GM18511 (cell line): ENCODE results near the gene DPEP1.
A peak's percentile ranks its signal among the peaks of the same experiment; 100 is the strongest.
"Not testable (repeated sequence)": the region's sequence is repeated elsewhere in the genome, so short reads cannot be mapped to it uniquely, and the experiment has no call there.

Experiments
- ATAC-seq: cut with Tn5 transposase; IDR thresholded peaks from one replicate; pipeline ENCODE4 v1.9.1; 2021; ENCODE audit warnings: mild to moderate bottlenecking, moderate library complexity; ENCODE audit not compliant: unreplicated experiment

Gene DPEP1

GRCh38 chr16:89645122-89645521 is 31.7 kb downstream of the DPEP1 start:
- no peak for ATAC-seq

DNA sequence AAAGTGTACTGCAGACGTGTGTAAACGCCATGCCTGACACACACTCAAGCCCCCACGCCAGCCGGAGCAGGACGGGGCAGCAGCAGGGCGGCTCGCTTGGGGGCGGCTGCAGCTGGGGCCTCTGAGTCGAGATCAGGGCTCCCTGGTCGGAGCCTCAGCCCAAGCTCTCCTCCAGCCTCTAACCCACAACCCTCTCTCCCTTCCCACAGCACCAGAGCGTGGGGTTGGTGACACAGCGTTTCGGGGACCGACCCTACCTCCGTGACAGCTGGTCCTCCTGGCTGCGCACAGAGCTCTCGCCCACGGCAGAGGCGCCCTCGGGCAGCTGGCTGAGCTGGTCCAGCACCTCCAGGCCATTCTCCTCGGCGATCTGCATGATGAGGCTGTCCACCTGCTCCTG is 32.8 kb downstream of the DPEP1 start:
- no peak for ATAC-seq

GRCh38 chr16:89646906-89647305 is 33.5 kb downstream of the DPEP1 start:
- no peak for ATAC-seq

GRCh38 chr16:89651584-89651983 is 38.1 kb downstream of the DPEP1 start:
- no peak for ATAC-seq

DNA sequence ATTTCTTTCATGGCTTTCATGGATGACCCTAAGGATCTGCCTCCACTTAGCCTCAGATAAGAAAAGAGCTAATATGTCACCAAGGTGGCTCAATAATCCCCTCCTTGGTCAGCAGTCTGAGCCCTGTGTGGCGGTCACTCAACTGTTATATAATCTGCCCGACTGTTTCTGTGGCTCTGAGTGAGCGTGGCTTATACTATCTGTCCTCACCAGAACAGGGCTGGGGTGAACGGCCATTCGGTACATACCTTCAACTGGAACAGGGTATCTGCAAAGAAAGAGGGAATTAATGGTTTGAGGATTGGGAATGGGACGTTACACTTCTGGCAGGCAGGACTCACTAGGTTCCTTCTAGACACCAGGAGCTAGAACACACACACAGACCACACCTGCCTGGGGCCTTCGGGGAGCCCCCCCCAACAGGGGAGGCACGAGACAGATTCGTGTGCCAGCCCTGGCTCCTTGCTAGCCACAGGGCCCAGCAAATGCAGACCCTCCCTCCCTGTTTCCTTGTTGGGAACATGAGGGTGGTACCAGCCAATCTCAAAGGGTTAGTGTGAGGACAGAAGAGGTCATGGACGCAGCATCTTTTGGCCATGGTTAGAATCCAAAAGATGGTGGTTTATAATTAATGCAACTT is 40.3 kb downstream of the DPEP1 start:
- no peak for ATAC-seq

DNA sequence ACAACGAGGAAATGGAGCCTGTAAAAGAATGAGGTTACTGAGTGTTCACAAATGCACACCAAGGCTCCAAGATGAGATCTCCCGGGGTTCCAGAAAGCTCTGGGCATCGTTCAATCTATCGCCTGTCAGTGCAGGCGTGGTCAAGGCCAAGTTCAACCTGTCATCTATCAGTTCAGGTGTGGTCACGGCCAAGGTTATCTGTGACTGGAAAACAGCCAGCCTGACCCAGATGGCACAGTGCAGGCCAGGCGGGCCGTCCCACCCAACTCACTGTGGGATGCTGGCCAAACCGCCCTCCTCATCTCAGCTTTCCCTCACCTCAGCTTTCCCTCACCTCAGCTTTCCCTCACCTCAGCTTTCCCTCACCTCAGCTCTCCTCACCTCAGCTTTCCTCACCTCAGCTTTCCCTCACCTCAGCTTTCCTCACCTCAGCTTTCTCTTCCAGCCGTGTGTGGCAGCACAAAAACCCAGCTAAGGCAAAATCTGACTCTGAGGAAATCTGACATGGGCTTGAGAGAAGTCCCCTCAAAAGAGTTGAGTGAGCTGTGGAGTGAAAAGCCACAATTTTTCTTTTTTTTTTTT is 41.7 kb downstream of the DPEP1 start:
- no peak for ATAC-seq

- no peak for ATAC-seq
Measured at GRCh38 chr16:89656435-89657121, 43.1 kb downstream of the DPEP1 start.

GRCh38 chr16:89657442-89658220 is 44.2 kb downstream of the DPEP1 start, which contains the start of the genes CHMP1A and SPATA33:
Gene CHMP1A, minus strand, starts transcription at chr16:89657708. Its CDS starts 120 bp downstream, at chr16:89657588.
Gene SPATA33, plus strand, starts transcription at chr16:89657836. Its CDS starts 76 bp downstream, at chr16:89657912.
- peak; percentile 92 for ATAC-seq

- ATAC-seq = no peak
Measured at GRCh38 chr16:89658221-89658879, 44.9 kb downstream of the DPEP1 start.

GRCh38 chr16:89660146-89660545 is 46.7 kb downstream of the DPEP1 start:
- no peak for ATAC-seq

DNA sequence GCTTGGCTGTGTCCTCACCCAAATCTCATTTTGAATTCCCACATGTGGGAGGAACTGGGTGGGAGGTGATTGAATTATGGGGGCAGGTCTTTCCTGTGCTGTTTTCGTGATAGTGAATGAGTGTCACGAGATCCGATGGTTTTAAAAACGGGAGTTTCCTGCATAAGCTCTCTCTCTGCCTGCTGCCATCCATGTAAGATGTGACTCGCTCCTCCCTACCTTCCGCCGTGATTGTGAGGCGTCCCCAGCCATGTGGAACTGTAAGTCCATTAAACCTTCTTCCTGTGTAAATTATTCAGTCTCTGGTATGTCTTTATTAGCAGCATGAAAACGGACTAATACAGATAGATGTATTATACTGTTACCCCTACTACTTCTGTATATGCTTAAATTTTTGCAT is 47.8 kb downstream of the DPEP1 start:
- ATAC-seq = no peak

GRCh38 chr16:89664238-89664637 is 50.8 kb downstream of the DPEP1 start:
- not testable (repeated sequence) for ATAC-seq

- ATAC-seq = not testable (repeated sequence)
Measured at GRCh38 chr16:89667000-89667399, 53.6 kb downstream of the DPEP1 start.

- ATAC-seq = no peak
Measured at GRCh38 chr16:89667633-89668032, 54.2 kb downstream of the DPEP1 start.

- no peak for ATAC-seq
Measured at GRCh38 chr16:89668790-89669158, 55.3 kb downstream of the DPEP1 start.

DNA sequence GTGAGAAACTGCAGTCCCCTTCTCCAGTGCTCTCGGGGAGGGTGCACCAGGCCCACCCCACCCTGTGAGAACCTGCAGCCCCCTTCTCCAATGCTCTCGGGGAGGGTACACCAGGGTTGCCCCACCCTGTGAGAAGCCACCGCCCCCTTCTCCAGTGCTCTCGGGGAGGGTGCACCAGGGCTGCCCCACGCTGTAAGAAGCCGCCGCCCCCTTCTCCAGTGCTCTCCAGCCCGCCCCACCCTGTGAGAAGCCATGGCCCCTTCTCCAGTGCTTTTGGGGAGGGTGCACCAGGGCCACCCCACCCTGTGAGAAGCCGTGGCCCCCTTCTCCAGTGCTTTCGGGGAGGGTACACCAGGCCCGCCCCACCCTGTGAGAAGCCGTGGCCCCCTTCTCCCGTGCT is 56.3 kb downstream of the DPEP1 start:
- no peak for ATAC-seq

DNA sequence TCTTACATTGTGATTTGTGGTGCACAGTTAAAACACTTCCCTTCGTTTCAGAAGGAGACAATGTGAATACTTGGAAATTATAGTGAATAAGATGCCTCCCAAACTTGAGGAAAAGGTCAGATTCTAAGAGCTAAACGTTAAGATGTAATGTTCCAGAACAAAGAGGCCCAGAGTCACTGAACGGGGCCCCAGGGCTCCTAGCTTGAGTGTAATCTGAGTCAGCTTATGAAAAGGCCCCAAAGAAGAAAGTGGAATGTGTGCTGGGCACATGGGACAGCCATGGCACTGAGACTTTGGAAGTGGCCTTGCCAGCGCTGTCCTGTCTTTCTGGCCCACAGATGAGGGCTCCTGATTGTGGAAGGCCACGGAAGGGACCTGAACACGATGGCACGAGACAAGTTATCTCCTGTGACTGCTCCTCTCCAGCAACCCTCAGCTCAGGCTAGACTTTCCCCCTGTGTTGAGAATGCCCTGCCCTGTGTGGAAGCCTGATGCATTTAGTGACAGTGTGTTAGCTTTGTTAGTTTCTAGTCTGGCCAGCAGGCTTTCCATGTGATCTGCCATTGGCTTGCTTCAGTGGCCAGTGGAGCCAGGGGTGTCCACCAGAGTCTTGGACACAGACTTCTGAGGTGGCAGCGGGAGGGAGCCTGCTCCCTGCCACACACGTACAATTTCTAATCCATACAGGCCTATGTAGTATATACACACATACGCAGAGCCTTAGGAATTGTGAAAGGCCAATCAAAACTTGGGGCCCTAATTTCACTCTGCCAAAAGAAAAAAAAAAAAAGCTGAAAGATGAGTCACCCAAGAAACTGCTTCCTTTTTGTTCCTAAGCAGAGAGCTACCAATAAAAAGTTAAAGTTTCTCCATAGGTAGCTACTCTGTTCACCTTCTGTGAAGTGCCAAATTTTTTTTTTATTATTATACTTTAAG is 57.3 kb downstream of the DPEP1 start:
- ATAC-seq = no peak

- not testable (repeated sequence) for ATAC-seq
Measured at GRCh38 chr16:89671565-89671964, 58.1 kb downstream of the DPEP1 start.

DNA sequence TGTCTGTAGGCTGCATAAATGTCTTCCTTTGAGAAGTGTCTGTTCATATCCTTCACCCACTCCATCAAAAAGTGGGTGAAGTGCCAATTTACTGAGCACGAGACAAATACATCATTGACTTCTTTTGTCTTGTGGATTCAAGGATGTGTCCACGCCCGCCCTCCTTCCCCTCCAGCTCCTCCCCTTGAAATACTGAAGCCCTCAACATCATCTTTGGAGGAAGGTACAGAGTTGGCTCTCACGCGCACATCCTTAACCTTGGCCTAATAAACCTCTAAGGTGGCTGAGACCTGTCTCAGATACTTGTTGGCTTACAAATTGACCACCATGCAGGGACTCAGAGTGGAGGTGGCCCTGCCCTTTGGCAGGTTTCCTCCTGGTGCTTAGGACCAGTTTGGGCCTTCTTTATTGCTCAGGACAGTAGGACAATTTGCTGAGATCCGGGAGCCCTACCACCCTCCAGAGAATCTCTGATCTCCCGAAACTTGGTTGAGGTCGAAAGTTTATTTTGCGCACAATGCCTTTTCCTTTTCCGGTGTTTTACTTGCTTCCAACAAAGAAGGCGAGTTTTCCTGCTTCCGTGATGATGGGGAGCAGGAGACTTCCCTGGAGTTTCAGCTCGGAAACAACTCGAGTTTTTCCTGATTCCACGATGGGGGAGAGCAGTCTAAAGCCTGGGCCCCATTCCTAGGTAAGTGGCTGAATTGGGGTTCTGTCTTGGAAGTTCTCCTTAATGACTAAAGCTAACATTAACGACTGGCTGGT is 58.9 kb downstream of the DPEP1 start:
- ATAC-seq = no peak
